ENCODE data around the gene OGA.

OGA gene

GRCh38 chr10:101760510-101760909 is 57.7 kb downstream of the OGA start:
- ATAC-seq (ENCODE audit: insufficient read depth, low read depth) (no peak), DNase-seq (no peak)
- no peak overlapping the region for H3K9ac ChIP-seq (ENCODE audit: low read depth, low read length)
- no peak for TF ChIP-seq CTCF (IDR thresholded peaks at IDR 0.05; ENCODE audit: borderline replicate concordance, extremely low read depth, low read length, poor library complexity, severe bottlenecking)
- no peak for TF ChIP-seq EZH2 (IDR thresholded peaks at IDR 0.05; ENCODE audit: borderline replicate concordance, low read depth, low read length, severe bottlenecking)
- H3K36me3 ChIP-seq (ENCODE audit: insufficient read depth, low read length), result no peaks in the 10 kb centered on the region
- H3K27ac ChIP-seq (ENCODE audit: low read length), result no peak overlapping the region
- no peaks in the 10 kb centered on the region for H4K20me1 ChIP-seq (ENCODE audit: insufficient read depth, low read length)
- H3K79me2 ChIP-seq (ENCODE audit: insufficient read depth, low read length), result no peaks in the 10 kb centered on the region
- no peaks in the 10 kb centered on the region for H3K9me3 ChIP-seq (ENCODE audit: insufficient read depth, low read length, severe bottlenecking)
- H3K27me3 ChIP-seq (ENCODE audit: insufficient read depth, low read length, poor library complexity), result no peaks in the 10 kb centered on the region
- no peak overlapping the region for H3K4me3 ChIP-seq (ENCODE audit: low read depth in 1 of 2, low read length in 2 of 2)
- no peak overlapping the region for H3K4me2 ChIP-seq (ENCODE audit: insufficient read depth, low read length)
- H3K4me1 ChIP-seq (ENCODE audit: insufficient read depth, low read length), result no peaks in the 10 kb centered on the region
- no peak overlapping the region for H2AFZ ChIP-seq (ENCODE audit: low read depth, low read length)

- DNase-seq, result no peak
Observed at GRCh38 chr10:101759309-101760247, 58.7 kb downstream of the OGA start.

GRCh38 chr10:101758858-101759257 is 59.4 kb downstream of the OGA start:
- H2AFZ ChIP-seq (ENCODE audit: low read depth, low read length), result no peak overlapping the region
- H3K27me3 ChIP-seq (ENCODE audit: insufficient read depth, low read length, poor library complexity), result no peaks in the 10 kb centered on the region
- H3K4me3 ChIP-seq (ENCODE audit: low read depth in 1 of 2, low read length in 2 of 2), result no peak overlapping the region

More at GRCh38 chr10:101759309-101760247, 58.7 kb downstream of the OGA start:
- Histone ChIP-seq H3K36me3 (ENCODE audit: insufficient read depth, low read length) (no peaks in the 10 kb centered on the region), H3K27me3 (ENCODE audit: insufficient read depth, low read length, poor library complexity) (no peaks in the 10 kb centered on the region), H4K20me1 (ENCODE audit: insufficient read depth, low read length) (no peaks in the 10 kb centered on the region), H3K79me2 (ENCODE audit: insufficient read depth, low read length) (no peaks in the 10 kb centered on the region), H3K9ac (ENCODE audit: low read depth, low read length) (no peak overlapping the region), H3K4me2 (ENCODE audit: insufficient read depth, low read length) (no peak overlapping the region), H3K9me3 (ENCODE audit: insufficient read depth, low read length, severe bottlenecking) (no peaks in the 10 kb centered on the region), H3K4me3 (ENCODE audit: low read depth in 1 of 2, low read length in 2 of 2) (no peak overlapping the region), H3K27ac (ENCODE audit: low read length) (no peak overlapping the region), H2AFZ (ENCODE audit: low read depth, low read length) (no peak overlapping the region), H3K4me1 (ENCODE audit: insufficient read depth, low read length) (no peaks in the 10 kb centered on the region)
- TF ChIP-seq CTCF (IDR thresholded peaks at IDR 0.05; ENCODE audit: borderline replicate concordance, extremely low read depth, low read length, poor library complexity, severe bottlenecking) (no peak), EZH2 (IDR thresholded peaks at IDR 0.05; ENCODE audit: borderline replicate concordance, low read depth, low read length, severe bottlenecking) (no peak)
- no peak for ATAC-seq (ENCODE audit: insufficient read depth, low read depth)

More at GRCh38 chr10:101758858-101759257, 59.4 kb downstream of the OGA start:
- Histone ChIP-seq H4K20me1 (ENCODE audit: insufficient read depth, low read length) (no peaks in the 10 kb centered on the region), H3K4me1 (ENCODE audit: insufficient read depth, low read length) (no peaks in the 10 kb centered on the region), H3K4me2 (ENCODE audit: insufficient read depth, low read length) (no peak overlapping the region), H3K9ac (ENCODE audit: low read depth, low read length) (no peak overlapping the region), H3K36me3 (ENCODE audit: insufficient read depth, low read length) (no peaks in the 10 kb centered on the region), H3K9me3 (ENCODE audit: insufficient read depth, low read length, severe bottlenecking) (no peaks in the 10 kb centered on the region), H3K27ac (ENCODE audit: low read length) (no peak overlapping the region), H3K79me2 (ENCODE audit: insufficient read depth, low read length) (no peaks in the 10 kb centered on the region)
- no peak for TF ChIP-seq EZH2 (IDR thresholded peaks at IDR 0.05; ENCODE audit: borderline replicate concordance, low read depth, low read length, severe bottlenecking)
- TF ChIP-seq CTCF (IDR thresholded peaks at IDR 0.05; ENCODE audit: borderline replicate concordance, extremely low read depth, low read length, poor library complexity, severe bottlenecking), result no peak
- ATAC-seq (ENCODE audit: insufficient read depth, low read depth), result no peak
- no peak for DNase-seq

Measured in DND-41 (cell line).